ENCODE results near the gene FOSL1.

- TF ChIP-seq CTCF (IDR thresholded peaks at IDR 0.05) (no peak), ATF2 (CRISPR knock-in tag; IDR thresholded peaks at IDR 0.05; ENCODE audit: borderline replicate concordance, low read depth) (no peak), MAX (CRISPR knock-in tag; IDR thresholded peaks at IDR 0.05) (no peak), USF1 (CRISPR knock-in tag; IDR thresholded peaks at IDR 0.05) (no peak), E2F5 (CRISPR knock-in tag; IDR thresholded peaks at IDR 0.05) (no peak), PREB (CRISPR knock-in tag; IDR thresholded peaks at IDR 0.05; ENCODE audit: borderline replicate concordance) (no peak), ZNF121 (CRISPR knock-in tag; IDR thresholded peaks at IDR 0.05) (no peak), TCF7 (CRISPR knock-in tag; IDR thresholded peaks at IDR 0.05; ENCODE audit: low read depth) (no peak)
Measured at GRCh38 chr11:65882120-65883057, 17.8 kb downstream of the FOSL1 start.
